ENCODE data around the gene SETD7. TPM values are rescaled to one million over a fixed set of nuclear protein-coding genes. Genes with fewer than 3 reads are reported as not detected.

SETD7 gene
- total and polyA plus RNA-seq, 2 experiments from 2014 or later: 1.1 to 4.2 TPM

GRCh38 chr4:139575072-139575471 is 19.1 kb upstream of the SETD7 start (continued):
- TF ChIP-seq ZNF462 (CRISPR knock-in tag; IDR thresholded peaks at IDR 0.05): no peak
- no peak for TF ChIP-seq ZNF114 (CRISPR knock-in tag; IDR thresholded peaks at IDR 0.05)
- no peak for TF ChIP-seq ZNF331 (CRISPR knock-in tag; IDR thresholded peaks at IDR 0.05; ENCODE audit: low read depth)
- no peak for TF ChIP-seq POLR2AphosphoS5 (IDR thresholded peaks at IDR 0.05; ENCODE audit: low read depth)
- TF ChIP-seq CTCF (conservative IDR thresholded peaks at IDR 0.05; ENCODE audit: low read depth in 2 of 2): no peak

GRCh38 chr4:139574641-139575040 is 18.6 kb upstream of the SETD7 start:
- H3K9me3 Mint-ChIP-seq: no peaks in the 10 kb centered on the region
- H3K27me3 Mint-ChIP-seq (ENCODE audit: insufficient read depth, low read depth, poor library complexity): peaks cover 8% of the 10 kb centered on the region
- no peak for DNase-seq (ENCODE audit: low spot score)
- Histone ChIP-seq H2AFZ (no peak overlapping the region), H3K36me3 (ENCODE audit: insufficient read depth) (no peaks in the 10 kb centered on the region), H4K20me1 (replicated peaks; ENCODE audit: insufficient read depth) (peaks cover 3% of the 10 kb centered on the region), H3F3A (replicated peaks; ENCODE audit: low read depth) (no peaks in the 10 kb centered on the region), H3K4me1 (ENCODE audit: insufficient read depth) (peaks cover 6% of the 10 kb centered on the region), H3K27ac (ENCODE audit: low read depth) (no peak overlapping the region), H3K4me2 (no peak overlapping the region), H3K79me2 (replicated peaks; ENCODE audit: insufficient read depth) (no peaks in the 10 kb centered on the region), H3K9me2 (ENCODE audit: insufficient read depth) (no peaks in the 10 kb centered on the region), H3K27me3 (ENCODE audit: insufficient read depth) (peaks cover 45% of the 10 kb centered on the region), H3K4me3 (no peak overlapping the region)
- H3K4me3 Mint-ChIP-seq: no peak overlapping the region
- ATAC-seq: no peak
- no peak overlapping the region for H3K27ac Mint-ChIP-seq
- peaks cover 14% of the 10 kb centered on the region for H3K4me1 Mint-ChIP-seq
- TF ChIP-seq ZNF462 (CRISPR knock-in tag; IDR thresholded peaks at IDR 0.05): no peak
- H3K36me3 Mint-ChIP-seq (ENCODE audit: low read depth): no peaks in the 10 kb centered on the region
